ENCODE data around the gene KRT9.
"Not testable (repeated sequence)": the region's sequence is repeated elsewhere in the genome, so short reads cannot be mapped to it uniquely, and the experiment has no call there.

The KRT9 gene

GRCh38 chr17:41571561-41572434 is at the start of gene KRT9:
Gene KRT9, minus strand, starts transcription at chr17:41572059. Its CDS starts 67 bp downstream, at chr17:41571992.
- no peak for TF ChIP-seq POLR2A (IDR thresholded peaks at IDR 0.05; ENCODE audit: extremely low read depth, insufficient read length)
- TF ChIP-seq MAX (IDR thresholded peaks at IDR 0.05; ENCODE audit: low read depth, low read length), result no peak
- no peak for TF ChIP-seq MYC (IDR thresholded peaks at IDR 0.05; ENCODE audit: low read depth, low read length)
- no peak for TF ChIP-seq CTCF (IDR thresholded peaks at IDR 0.05; ENCODE audit: low read depth, low read length)
- no peak within 1 kb of the TSS for H3K4me3 ChIP-seq (ENCODE audit: low read depth, low read length)
- no peak for DNase-seq (ENCODE audit: low read depth)

GRCh38 chr17:41621435-41621817 is 49.6 kb upstream of the KRT9 start:
- not testable (repeated sequence) for DNase-seq (ENCODE audit: low read depth)

GRCh38 chr17:41620583-41621434 is 49.0 kb upstream of the KRT9 start:
- TF ChIP-seq POLR2A (IDR thresholded peaks at IDR 0.05; ENCODE audit: extremely low read depth, insufficient read length) (no peak), CTCF (IDR thresholded peaks at IDR 0.05; ENCODE audit: low read depth, low read length) (no peak), MYC (IDR thresholded peaks at IDR 0.05; ENCODE audit: low read depth, low read length) (no peak), MAX (IDR thresholded peaks at IDR 0.05; ENCODE audit: low read depth, low read length) (no peak)
- no peak overlapping the region for H3K4me3 ChIP-seq (ENCODE audit: low read depth, low read length)
- no peak for DNase-seq (ENCODE audit: low read depth)

More at GRCh38 chr17:41621435-41621817, 49.6 kb upstream of the KRT9 start:
- not testable (repeated sequence) for H3K4me3 ChIP-seq (ENCODE audit: low read depth, low read length)

GRCh38 chr17:41619927-41620582 is 48.2 kb upstream of the KRT9 start:
- not testable (repeated sequence) for DNase-seq (ENCODE audit: low read depth); H3K4me3 ChIP-seq (ENCODE audit: low read depth, low read length)

GRCh38 chr17:41619036-41619926 is 47.4 kb upstream of the KRT9 start:
- no peak overlapping the region for H3K4me3 ChIP-seq (ENCODE audit: low read depth, low read length)
- TF ChIP-seq POLR2A (IDR thresholded peaks at IDR 0.05; ENCODE audit: extremely low read depth, insufficient read length) (no peak), MAX (IDR thresholded peaks at IDR 0.05; ENCODE audit: low read depth, low read length) (no peak), CTCF (IDR thresholded peaks at IDR 0.05; ENCODE audit: low read depth, low read length) (no peak), MYC (IDR thresholded peaks at IDR 0.05; ENCODE audit: low read depth, low read length) (no peak)
- no peak for DNase-seq (ENCODE audit: low read depth)

- TF ChIP-seq MYC (IDR thresholded peaks at IDR 0.05; ENCODE audit: low read depth, low read length), result no peak
- no peak for TF ChIP-seq CTCF (IDR thresholded peaks at IDR 0.05; ENCODE audit: low read depth, low read length)
- DNase-seq (ENCODE audit: low read depth), result no peak
- H3K4me3 ChIP-seq (ENCODE audit: low read depth, low read length), result no peak overlapping the region
These were observed 46.6 kb upstream of the KRT9 start for GRCh38 chr17:41618341-41619035.
